Heart left ventricle (tissue), 13 donors: ENCODE results near the gene RAD51.
"Not testable (repeated sequence)": the region's sequence is repeated elsewhere in the genome, so short reads cannot be mapped to it uniquely, and the experiment has no call there.

ENCODE experiments used
- CTCF ChIP-seq, 12 donors: fragments of 200-600 bp; sonication (generic) in 4 of 12; IDR thresholded peaks; one replicate each; pipeline versions ENCODE4 v1.5.0 to v1.8.0; 2018 to 2022; ENCODE audit warnings: antibody characterized with exemption in 12 of 12, mild to moderate bottlenecking in 5 of 12
- POLR2A ChIP-seq, 2 donors: fragments of 450-650 bp; IDR thresholded peaks; one replicate each; pipeline ENCODE4 v1.6.1; 2017; ENCODE audit warnings: antibody characterized with exemption in 2 of 2, mild to moderate bottlenecking in 2 of 2, moderate library complexity in 2 of 2
- donor health status: ischemic (EF 13 %, LVEDD 7.1; RV severe dilation, severe dysfunction).
- donor health status: DM: no; HTN: yes; CAD: no.
- donor health status: DM: no; HTN: no; CAD: no.
- donor health status: ischemic (EF 25% LVEDD 6.9; RV normal size, moderate dysfunction).
- donor health status: ischemic (EF 25% LVEDD 5.7; RV mildly dilated, moderate dysfunction).
- donor health status: ischemic (EF 35%, LVEDD 5.7; RV mildly dilated, moderate dysfunction).
- donor health status: nonischemic (EF 11% LVEDD 7.7; RV severe dilation, severe dysfunction).
- donor health status: DM: yes; HTN: yes; CAD: no.
- donor health status: PGD.
- donor health status: ischemic (EF 29% LVEDD 5.4; RV normal size, mild dysfunction).
- donor health status: nonischemic (EF 23%, LVEDD 6.1; RV moderate dilation, normal function).

DNA sequence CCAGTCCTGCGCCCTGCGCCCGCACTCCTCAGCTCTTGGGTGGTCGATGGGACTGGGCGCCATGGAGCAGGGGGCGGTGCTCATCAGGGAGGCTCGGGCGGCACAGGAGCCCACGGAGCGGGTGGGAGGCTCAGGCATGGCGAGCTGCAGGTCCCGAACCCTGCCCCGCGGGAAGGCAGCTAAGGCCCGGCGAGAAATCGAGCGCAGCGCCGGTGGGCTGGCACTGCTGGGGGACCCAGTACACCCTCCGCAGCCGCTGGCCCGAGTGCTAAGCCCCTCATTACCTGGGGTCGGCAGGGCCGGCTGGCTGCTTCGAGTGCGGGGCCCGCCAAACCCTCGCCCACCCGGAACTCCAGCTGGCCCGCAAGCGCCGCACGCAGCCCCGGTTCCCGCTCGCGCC lies 18.1 kb upstream of the RAD51 start:
- TF ChIP-seq CTCF, POLR2A (IDR thresholded peaks at IDR 0.05): not testable (repeated sequence)
